ENCODE measurements around the gene MDM1. TPM values are rescaled to one million over a fixed set of nuclear protein-coding genes. Genes with fewer than 3 reads are reported as not detected.

Gene MDM1
- total and polyA plus RNA-seq, 2 experiments from 2014 or later, result 3.6 to 14.9 TPM

DNA sequence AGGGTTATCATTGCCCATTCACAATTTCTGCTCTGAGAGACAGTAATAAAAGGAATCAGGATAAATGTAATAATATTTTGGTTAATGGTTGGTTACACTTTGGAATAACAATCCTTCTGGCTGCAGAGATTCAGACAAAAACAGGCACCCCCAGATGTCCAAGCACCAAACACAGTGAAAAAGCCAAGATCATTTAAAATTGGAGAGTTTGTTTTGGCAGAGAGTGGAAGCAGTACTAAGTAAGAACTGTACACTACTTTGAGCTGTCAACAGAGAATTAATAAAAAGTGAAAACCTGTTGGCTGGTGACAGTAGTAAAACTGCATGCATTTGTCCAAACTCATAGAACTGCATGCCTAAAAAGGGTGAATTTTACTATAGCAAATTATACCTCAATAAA is 63.2 kb downstream of the MDM1 start:
- Histone ChIP-seq H3K4me3 (no peak overlapping the region), H3K27me3 (no peaks in the 10 kb centered on the region), H3K4me2 (no peak overlapping the region), H3K36me3 (replicated peaks; ENCODE audit: insufficient read depth, low read depth) (no peaks in the 10 kb centered on the region), H3K27ac (no peak overlapping the region), H4K20me1 (ENCODE audit: insufficient read depth, poor library complexity, severe bottlenecking) (no peaks in the 10 kb centered on the region), H3K9me2 (replicated peaks; ENCODE audit: insufficient read depth) (no peaks in the 10 kb centered on the region), H3K9me3 (ENCODE audit: low read depth) (no peaks in the 10 kb centered on the region), H2AFZ (no peak overlapping the region), H3K4me1 (ENCODE audit: insufficient read depth) (no peaks in the 10 kb centered on the region), H3K79me2 (no peaks in the 10 kb centered on the region)
- DNase-seq (ENCODE audit: low spot score), result no peak
- TF ChIP-seq, protein P1, sequence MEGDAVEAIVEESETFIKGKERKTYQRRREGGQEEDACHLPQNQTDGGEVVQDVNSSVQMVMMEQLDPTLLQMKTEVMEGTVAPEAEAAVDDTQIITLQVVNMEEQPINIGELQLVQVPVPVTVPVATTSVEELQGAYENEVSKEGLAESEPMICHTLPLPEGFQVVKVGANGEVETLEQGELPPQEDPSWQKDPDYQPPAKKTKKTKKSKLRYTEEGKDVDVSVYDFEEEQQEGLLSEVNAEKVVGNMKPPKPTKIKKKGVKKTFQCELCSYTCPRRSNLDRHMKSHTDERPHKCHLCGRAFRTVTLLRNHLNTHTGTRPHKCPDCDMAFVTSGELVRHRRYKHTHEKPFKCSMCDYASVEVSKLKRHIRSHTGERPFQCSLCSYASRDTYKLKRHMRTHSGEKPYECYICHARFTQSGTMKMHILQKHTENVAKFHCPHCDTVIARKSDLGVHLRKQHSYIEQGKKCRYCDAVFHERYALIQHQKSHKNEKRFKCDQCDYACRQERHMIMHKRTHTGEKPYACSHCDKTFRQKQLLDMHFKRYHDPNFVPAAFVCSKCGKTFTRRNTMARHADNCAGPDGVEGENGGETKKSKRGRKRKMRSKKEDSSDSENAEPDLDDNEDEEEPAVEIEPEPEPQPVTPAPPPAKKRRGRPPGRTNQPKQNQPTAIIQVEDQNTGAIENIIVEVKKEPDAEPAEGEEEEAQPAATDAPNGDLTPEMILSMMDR (IDR thresholded peaks at IDR 0.05; ENCODE audit: poor library complexity), result no peak
- TF ChIP-seq EZH2 (IDR thresholded peaks at IDR 0.05; ENCODE audit: borderline replicate concordance), result no peak
- no peak for TF ChIP-seq EZH2phosphoT487 (IDR thresholded peaks at IDR 0.05; ENCODE audit: low read depth, severe bottlenecking, unreplicated experiment)

DNA sequence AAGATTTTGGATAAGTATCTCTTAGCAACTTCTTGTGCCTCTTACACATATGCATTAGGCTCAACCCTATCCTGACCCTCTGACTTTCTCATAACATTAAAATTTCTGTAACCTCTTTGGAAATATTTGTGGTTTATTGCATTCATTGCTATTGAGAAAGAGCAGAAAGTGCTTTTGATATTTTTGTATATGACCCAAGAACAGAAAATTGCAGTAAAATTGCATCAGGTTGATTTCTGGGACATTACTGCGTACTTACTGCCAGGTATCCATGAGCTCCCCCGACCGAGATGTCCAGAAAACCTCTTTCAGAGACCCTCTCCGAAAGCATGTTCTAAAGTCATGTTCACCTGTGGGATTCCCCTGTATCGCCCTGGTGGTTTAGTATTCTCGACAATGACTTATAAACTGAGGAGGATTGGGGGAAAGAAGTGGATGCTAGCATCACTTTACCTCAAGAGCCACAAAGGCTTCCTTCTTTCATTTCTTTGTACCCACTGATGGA is 64.2 kb downstream of the MDM1 start:
- Histone ChIP-seq H2AFZ (no peak overlapping the region), H3K9me3 (ENCODE audit: low read depth) (no peaks in the 10 kb centered on the region), H3K79me2 (no peaks in the 10 kb centered on the region), H3K4me3 (no peak overlapping the region), H3K4me2 (no peak overlapping the region), H3K36me3 (replicated peaks; ENCODE audit: insufficient read depth, low read depth) (no peaks in the 10 kb centered on the region), H3K27me3 (no peaks in the 10 kb centered on the region), H4K20me1 (ENCODE audit: insufficient read depth, poor library complexity, severe bottlenecking) (no peaks in the 10 kb centered on the region), H3K27ac (no peak overlapping the region), H3K4me1 (ENCODE audit: insufficient read depth) (no peaks in the 10 kb centered on the region), H3K9me2 (replicated peaks; ENCODE audit: insufficient read depth) (no peaks in the 10 kb centered on the region)
- TF ChIP-seq EZH2phosphoT487 (IDR thresholded peaks at IDR 0.05; ENCODE audit: low read depth, severe bottlenecking, unreplicated experiment) (no peak), EZH2 (IDR thresholded peaks at IDR 0.05; ENCODE audit: borderline replicate concordance) (no peak)
- TF ChIP-seq, protein P1 (IDR thresholded peaks at IDR 0.05; ENCODE audit: poor library complexity), result no peak
- DNase-seq (ENCODE audit: low spot score), result no peak
- 81% methylated on average over 6 of the region's 6 CpGs for WGBS (ENCODE audit: low lambda C conversion rate, missing lambda C conversion rate)

DNA sequence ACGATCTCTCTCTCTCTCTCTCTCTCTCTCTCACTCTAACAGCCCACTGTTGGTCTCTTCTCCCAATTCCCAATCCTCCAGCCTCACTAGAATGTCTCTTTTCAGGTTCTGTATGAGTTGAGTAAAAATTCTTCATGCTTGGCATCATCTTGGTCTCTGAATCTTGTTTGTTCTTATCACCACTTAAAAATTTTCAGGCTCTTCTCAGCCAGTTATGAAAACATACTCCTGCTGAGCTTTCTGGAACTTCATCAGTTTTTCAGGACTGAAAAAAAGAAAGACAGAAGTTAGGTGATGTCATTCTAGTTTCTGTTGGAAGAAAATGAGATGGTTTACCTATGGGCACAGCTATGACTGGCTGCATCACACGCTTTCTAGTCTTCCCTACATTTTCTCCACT is 67.3 kb downstream of the MDM1 start:
- Histone ChIP-seq H3K4me2 (no peak overlapping the region), H3K27ac (no peak overlapping the region), H3K9me2 (replicated peaks; ENCODE audit: insufficient read depth) (no peaks in the 10 kb centered on the region), H3K4me3 (no peak overlapping the region), H3K79me2 (no peaks in the 10 kb centered on the region), H3K9me3 (ENCODE audit: low read depth) (no peaks in the 10 kb centered on the region), H3K27me3 (no peaks in the 10 kb centered on the region), H3K36me3 (replicated peaks; ENCODE audit: insufficient read depth, low read depth) (no peaks in the 10 kb centered on the region), H3K4me1 (ENCODE audit: insufficient read depth) (no peaks in the 10 kb centered on the region), H2AFZ (no peak overlapping the region), H4K20me1 (ENCODE audit: insufficient read depth, poor library complexity, severe bottlenecking) (no peaks in the 10 kb centered on the region)
- TF ChIP-seq EZH2 (IDR thresholded peaks at IDR 0.05; ENCODE audit: borderline replicate concordance), result no peak
- TF ChIP-seq EZH2phosphoT487 (IDR thresholded peaks at IDR 0.05; ENCODE audit: low read depth, severe bottlenecking, unreplicated experiment), result no peak
- TF ChIP-seq, protein P1 (IDR thresholded peaks at IDR 0.05; ENCODE audit: poor library complexity), result no peak
- WGBS (ENCODE audit: low lambda C conversion rate, missing lambda C conversion rate), result 93% methylated on average over 2 of the region's 2 CpGs
- DNase-seq (ENCODE audit: low spot score), result no peak

Measured in hepatocyte (in vitro differentiated cells).